ENCODE measurements around the gene PEX11G.

The PEX11G gene

GRCh38 chr19:7497292-7497691, 8.5 kb upstream of the PEX11G start:
- DNase-seq (ENCODE audit: low spot score) = no peak
- in situ Hi-C loops (cut with MboI; ENCODE audit: low sequenced_read_pairs, unreplicated experiment) = no loop called here
- TF ChIP-seq, protein P1, sequence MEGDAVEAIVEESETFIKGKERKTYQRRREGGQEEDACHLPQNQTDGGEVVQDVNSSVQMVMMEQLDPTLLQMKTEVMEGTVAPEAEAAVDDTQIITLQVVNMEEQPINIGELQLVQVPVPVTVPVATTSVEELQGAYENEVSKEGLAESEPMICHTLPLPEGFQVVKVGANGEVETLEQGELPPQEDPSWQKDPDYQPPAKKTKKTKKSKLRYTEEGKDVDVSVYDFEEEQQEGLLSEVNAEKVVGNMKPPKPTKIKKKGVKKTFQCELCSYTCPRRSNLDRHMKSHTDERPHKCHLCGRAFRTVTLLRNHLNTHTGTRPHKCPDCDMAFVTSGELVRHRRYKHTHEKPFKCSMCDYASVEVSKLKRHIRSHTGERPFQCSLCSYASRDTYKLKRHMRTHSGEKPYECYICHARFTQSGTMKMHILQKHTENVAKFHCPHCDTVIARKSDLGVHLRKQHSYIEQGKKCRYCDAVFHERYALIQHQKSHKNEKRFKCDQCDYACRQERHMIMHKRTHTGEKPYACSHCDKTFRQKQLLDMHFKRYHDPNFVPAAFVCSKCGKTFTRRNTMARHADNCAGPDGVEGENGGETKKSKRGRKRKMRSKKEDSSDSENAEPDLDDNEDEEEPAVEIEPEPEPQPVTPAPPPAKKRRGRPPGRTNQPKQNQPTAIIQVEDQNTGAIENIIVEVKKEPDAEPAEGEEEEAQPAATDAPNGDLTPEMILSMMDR (IDR thresholded peaks at IDR 0.05; ENCODE audit: borderline replicate concordance, control extremely low read depth, extremely low read depth, insufficient read depth, missing control alignments) = no peak

- TF ChIP-seq, protein P1 (IDR thresholded peaks at IDR 0.05; ENCODE audit: borderline replicate concordance, control extremely low read depth, extremely low read depth, insufficient read depth, missing control alignments) = no peak
- in situ Hi-C loops (cut with MboI; ENCODE audit: low sequenced_read_pairs, unreplicated experiment) = no loop called here
- no peak for DNase-seq (ENCODE audit: low spot score)
Measured at GRCh38 chr19:7494416-7495098, 5.7 kb upstream of the PEX11G start.

GRCh38 chr19:7492558-7492957, 3.7 kb upstream of the PEX11G start:
- in situ Hi-C loops (cut with MboI; ENCODE audit: low sequenced_read_pairs, unreplicated experiment) = no loop called here
- DNase-seq (ENCODE audit: low spot score) = no peak
- TF ChIP-seq, protein P1 (IDR thresholded peaks at IDR 0.05; ENCODE audit: borderline replicate concordance, control extremely low read depth, extremely low read depth, insufficient read depth, missing control alignments) = no peak

- TF ChIP-seq, protein P1 (IDR thresholded peaks at IDR 0.05; ENCODE audit: borderline replicate concordance, control extremely low read depth, extremely low read depth, insufficient read depth, missing control alignments) = no peak
- no peak for DNase-seq (ENCODE audit: low spot score)
- in situ Hi-C loops (cut with MboI; ENCODE audit: low sequenced_read_pairs, unreplicated experiment) = no loop called here
Measured at GRCh38 chr19:7492142-7492541, 3.3 kb upstream of the PEX11G start.

GRCh38 chr19:7489609-7490044, 792 bp upstream of the PEX11G start:
- TF ChIP-seq, protein P1 (IDR thresholded peaks at IDR 0.05; ENCODE audit: borderline replicate concordance, control extremely low read depth, extremely low read depth, insufficient read depth, missing control alignments) = no peak

DNA sequence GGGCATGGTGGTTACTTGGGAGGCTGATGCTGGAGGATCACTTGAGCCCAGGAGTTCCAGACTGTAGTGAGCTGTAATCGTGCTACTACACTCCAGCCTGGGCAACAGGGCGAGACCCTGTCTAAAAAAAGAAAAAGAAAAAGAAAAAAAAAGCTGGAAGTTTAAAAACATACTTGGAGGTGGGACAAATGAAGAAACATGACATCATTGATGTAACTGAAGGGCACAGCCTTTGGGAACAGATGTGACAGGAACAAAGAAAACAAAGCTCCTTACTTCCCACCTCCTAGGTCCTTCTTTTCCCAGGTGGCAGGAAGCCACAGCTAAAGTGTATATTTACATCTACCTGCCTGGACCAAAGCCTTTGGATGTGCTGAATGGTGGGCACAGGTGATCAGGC, 1.9 kb downstream of the PEX11G start:
- DNase-seq (ENCODE audit: low spot score) = no peak
- TF ChIP-seq, protein P1 (IDR thresholded peaks at IDR 0.05; ENCODE audit: borderline replicate concordance, control extremely low read depth, extremely low read depth, insufficient read depth, missing control alignments) = no peak
- in situ Hi-C loops (cut with MboI; ENCODE audit: low sequenced_read_pairs, unreplicated experiment) = no loop called here

More at GRCh38 chr19:7489609-7490044, 792 bp upstream of the PEX11G start:
- in situ Hi-C loops (cut with MboI; ENCODE audit: low sequenced_read_pairs, unreplicated experiment) = no loop called here
- DNase-seq (ENCODE audit: low spot score) = peak; percentile 13
